ENCODE measurements around the gene ASB1. TPM values are rescaled to one million over a fixed set of nuclear protein-coding genes. Genes with fewer than 3 reads are reported as not detected.

The ASB1 gene
- total and polyA plus RNA-seq, 2 of the 13 experiments (the other 11 are each of a cell fraction or from before 2014, with no cell fraction given): 48.6 to 49.2 TPM

DNA sequence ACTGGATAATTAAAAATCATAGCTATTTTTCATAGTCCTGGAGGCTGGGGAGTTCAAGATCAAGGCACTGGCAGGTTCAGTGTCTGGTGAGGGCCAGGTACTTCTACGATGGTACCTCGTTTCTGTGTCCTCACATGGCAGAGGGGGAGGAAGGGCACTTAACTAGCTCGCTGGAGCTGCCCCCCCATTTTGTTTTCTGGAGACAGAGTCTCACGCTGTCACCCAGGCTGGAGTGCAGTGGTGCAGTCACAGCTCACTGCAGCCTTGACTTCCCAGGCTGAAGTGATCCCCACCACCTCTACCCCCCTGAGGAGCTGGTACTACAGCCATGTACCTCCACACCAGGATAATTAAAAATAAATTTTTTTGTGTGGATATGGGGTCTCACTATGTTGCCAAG, 40.3 kb downstream of the ASB1 start (continued):
- TF ChIP-seq, protein P1, sequence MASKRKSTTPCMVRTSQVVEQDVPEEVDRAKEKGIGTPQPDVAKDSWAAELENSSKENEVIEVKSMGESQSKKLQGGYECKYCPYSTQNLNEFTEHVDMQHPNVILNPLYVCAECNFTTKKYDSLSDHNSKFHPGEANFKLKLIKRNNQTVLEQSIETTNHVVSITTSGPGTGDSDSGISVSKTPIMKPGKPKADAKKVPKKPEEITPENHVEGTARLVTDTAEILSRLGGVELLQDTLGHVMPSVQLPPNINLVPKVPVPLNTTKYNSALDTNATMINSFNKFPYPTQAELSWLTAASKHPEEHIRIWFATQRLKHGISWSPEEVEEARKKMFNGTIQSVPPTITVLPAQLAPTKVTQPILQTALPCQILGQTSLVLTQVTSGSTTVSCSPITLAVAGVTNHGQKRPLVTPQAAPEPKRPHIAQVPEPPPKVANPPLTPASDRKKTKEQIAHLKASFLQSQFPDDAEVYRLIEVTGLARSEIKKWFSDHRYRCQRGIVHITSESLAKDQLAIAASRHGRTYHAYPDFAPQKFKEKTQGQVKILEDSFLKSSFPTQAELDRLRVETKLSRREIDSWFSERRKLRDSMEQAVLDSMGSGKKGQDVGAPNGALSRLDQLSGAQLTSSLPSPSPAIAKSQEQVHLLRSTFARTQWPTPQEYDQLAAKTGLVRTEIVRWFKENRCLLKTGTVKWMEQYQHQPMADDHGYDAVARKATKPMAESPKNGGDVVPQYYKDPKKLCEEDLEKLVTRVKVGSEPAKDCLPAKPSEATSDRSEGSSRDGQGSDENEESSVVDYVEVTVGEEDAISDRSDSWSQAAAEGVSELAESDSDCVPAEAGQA (IDR thresholded peaks at IDR 0.05; ENCODE audit: low read depth): no peak
- TF ChIP-seq, protein P1 (CRISPR knock-in tag; IDR thresholded peaks at IDR 0.05; ENCODE audit: borderline replicate concordance): no peak
- TF ChIP-seq ZNF138 (CRISPR knock-in tag; IDR thresholded peaks at IDR 0.05; ENCODE audit: low read depth): no peak
- TF ChIP-seq ZNF772 (CRISPR knock-in tag; IDR thresholded peaks at IDR 0.05): no peak
- TF ChIP-seq, protein P2, sequence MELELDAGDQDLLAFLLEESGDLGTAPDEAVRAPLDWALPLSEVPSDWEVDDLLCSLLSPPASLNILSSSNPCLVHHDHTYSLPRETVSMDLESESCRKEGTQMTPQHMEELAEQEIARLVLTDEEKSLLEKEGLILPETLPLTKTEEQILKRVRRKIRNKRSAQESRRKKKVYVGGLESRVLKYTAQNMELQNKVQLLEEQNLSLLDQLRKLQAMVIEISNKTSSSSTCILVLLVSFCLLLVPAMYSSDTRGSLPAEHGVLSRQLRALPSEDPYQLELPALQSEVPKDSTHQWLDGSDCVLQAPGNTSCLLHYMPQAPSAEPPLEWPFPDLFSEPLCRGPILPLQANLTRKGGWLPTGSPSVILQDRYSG (CRISPR knock-in tag; IDR thresholded peaks at IDR 0.05): no peak
- TF ChIP-seq SP1 (IDR thresholded peaks at IDR 0.05): no peak
- TF ChIP-seq SP1 (CRISPR knock-in tag; IDR thresholded peaks at IDR 0.05): no peak

DNA sequence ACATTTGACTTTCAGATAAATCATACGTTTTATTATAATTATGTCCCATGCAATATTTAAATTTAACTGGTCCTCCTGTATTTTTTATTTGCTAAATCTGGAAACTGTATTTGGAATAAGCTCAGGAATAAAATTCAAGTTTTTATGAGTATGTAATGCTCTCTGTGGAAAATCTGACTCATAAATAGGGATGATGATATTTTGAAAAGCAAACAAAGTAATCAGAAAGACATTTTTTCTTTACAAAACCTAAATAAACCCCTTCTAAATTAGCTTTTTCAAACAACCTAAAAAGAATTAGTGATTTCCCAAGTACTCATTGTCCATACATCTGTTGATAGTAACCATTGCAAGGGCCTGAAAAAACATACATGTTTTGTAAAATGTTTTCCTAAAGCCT, 41.1 kb downstream of the ASB1 start:
- DNase-seq (ENCODE audit: low spot score) (no peak), FAIRE-seq (no peak), ATAC-seq (no peak)
- no peaks in the 10 kb centered on the region for H3K36me3 ChIP-seq (replicated peaks in 1 of 2; ENCODE audit: control insufficient read depth in 1 of 2, insufficient read depth in 2 of 2, low read length in 2 of 2)
- H2AFZ ChIP-seq (ENCODE audit: low read length): no peak overlapping the region
- WGBS (ENCODE audit: low lambda C conversion rate): 88% methylated on average over 1 of the region's 1 CpG
- no peaks in the 10 kb centered on the region for H4K20me1 ChIP-seq (ENCODE audit: insufficient read depth, low read length)
- peaks cover 2% of the 10 kb centered on the region; the same call in 1 of the 2 replicates for H3K9me3 ChIP-seq (ENCODE audit: low read length)
- H3K27me3 ChIP-seq (ENCODE audit: control insufficient read depth in 1 of 2, insufficient read depth in 2 of 2, low read length in 2 of 2): no peaks in the 10 kb centered on the region
- H3K27ac ChIP-seq (ENCODE audit: extremely low read length, insufficient read depth, low read length): no peak overlapping the region
- H3K9ac ChIP-seq (ENCODE audit: insufficient read depth, low read depth, low read length): no peak overlapping the region
- no peak overlapping the region for H3K4me2 ChIP-seq (ENCODE audit: low read depth, low read length)
- POLR2A ChIA-PET: no interaction called here
- H3K79me2 ChIP-seq (ENCODE audit: insufficient read depth, low read length): no peaks in the 10 kb centered on the region
- peaks cover 11% of the 10 kb centered on the region for H3K4me1 ChIP-seq (ENCODE audit: insufficient read depth, low read length)
- CTCF ChIA-PET (ENCODE audit: low intra/inter-chr PET ratio, low total read pairs): no interaction called here
- BruUV-seq (replicated peaks): no TSS peak
- no peak overlapping the region for H3K4me3 ChIP-seq (replicated peaks in 1 of 3; ENCODE audit: insufficient read depth in 1 of 3, low read depth in 2 of 3, low read length in 3 of 3)
- in situ Hi-C loops (cut with HindIII; ENCODE audit: extremely low pct_ligation_motif_present, low pct_unique_long_range_greater_than_20kb) (no loop called here), intact Hi-C loops (cut with micrococcal nuclease; ENCODE audit: unreplicated experiment) (loop anchor here (5.0 kb wide), 1 partner anchor 95 kb away; no protein-coding TSS in a partner anchor)
- TF ChIP-seq, protein P3, sequence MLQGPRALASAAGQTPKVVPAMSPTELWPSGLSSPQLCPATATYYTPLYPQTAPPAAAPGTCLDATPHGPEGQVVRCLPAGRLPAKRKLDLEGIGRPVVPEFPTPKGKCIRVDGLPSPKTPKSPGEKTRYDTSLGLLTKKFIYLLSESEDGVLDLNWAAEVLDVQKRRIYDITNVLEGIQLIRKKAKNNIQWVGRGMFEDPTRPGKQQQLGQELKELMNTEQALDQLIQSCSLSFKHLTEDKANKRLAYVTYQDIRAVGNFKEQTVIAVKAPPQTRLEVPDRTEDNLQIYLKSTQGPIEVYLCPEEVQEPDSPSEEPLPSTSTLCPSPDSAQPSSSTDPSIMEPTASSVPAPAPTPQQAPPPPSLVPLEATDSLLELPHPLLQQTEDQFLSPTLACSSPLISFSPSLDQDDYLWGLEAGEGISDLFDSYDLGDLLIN (CRISPR knock-in tag; IDR thresholded peaks at IDR 0.05; ENCODE audit: borderline replicate concordance): no peak
- TF ChIP-seq, protein P4, sequence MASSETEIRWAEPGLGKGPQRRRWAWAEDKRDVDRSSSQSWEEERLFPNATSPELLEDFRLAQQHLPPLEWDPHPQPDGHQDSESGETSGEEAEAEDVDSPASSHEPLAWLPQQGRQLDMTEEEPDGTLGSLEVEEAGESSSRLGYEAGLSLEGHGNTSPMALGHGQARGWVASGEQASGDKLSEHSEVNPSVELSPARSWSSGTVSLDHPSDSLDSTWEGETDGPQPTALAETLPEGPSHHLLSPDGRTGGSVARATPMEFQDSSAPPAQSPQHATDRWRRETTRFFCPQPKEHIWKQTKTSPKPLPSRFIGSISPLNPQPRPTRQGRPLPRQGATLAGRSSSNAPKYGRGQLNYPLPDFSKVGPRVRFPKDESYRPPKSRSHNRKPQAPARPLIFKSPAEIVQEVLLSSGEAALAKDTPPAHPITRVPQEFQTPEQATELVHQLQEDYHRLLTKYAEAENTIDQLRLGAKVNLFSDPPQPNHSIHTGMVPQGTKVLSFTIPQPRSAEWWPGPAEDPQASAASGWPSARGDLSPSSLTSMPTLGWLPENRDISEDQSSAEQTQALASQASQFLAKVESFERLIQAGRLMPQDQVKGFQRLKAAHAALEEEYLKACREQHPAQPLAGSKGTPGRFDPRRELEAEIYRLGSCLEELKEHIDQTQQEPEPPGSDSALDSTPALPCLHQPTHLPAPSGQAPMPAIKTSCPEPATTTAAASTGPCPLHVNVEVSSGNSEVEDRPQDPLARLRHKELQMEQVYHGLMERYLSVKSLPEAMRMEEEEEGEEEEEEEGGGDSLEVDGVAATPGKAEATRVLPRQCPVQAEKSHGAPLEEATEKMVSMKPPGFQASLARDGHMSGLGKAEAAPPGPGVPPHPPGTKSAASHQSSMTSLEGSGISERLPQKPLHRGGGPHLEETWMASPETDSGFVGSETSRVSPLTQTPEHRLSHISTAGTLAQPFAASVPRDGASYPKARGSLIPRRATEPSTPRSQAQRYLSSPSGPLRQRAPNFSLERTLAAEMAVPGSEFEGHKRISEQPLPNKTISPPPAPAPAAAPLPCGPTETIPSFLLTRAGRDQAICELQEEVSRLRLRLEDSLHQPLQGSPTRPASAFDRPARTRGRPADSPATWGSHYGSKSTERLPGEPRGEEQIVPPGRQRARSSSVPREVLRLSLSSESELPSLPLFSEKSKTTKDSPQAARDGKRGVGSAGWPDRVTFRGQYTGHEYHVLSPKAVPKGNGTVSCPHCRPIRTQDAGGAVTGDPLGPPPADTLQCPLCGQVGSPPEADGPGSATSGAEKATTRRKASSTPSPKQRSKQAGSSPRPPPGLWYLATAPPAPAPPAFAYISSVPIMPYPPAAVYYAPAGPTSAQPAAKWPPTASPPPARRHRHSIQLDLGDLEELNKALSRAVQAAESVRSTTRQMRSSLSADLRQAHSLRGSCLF (CRISPR knock-in tag; IDR thresholded peaks at IDR 0.05; ENCODE audit: borderline replicate concordance): no peak

Measured in HepG2 (cell line).